Jurkat, Clone E6-1 (cell line): ENCODE results near the gene DSCAML1.

ENCODE experiments used
- DNase-seq: peaks from one replicate; pipeline ENCODE4 v3.0.0-alpha.2; 2011; ENCODE audit warnings: low read depth, low spot score
- H3K4me3 ChIP-seq: 2 replicates; pipeline ENCODE4 v1.5.1; 2011; ENCODE audit warnings: mild to moderate bottlenecking, low read length, control low read depth, moderate library complexity

Gene DSCAML1

GRCh38 chr11:117832511-117832910 lies 35.5 kb upstream of the DSCAML1 start:
- no peak for DNase-seq
- H3K4me3 ChIP-seq: no peak overlapping the region

DNA sequence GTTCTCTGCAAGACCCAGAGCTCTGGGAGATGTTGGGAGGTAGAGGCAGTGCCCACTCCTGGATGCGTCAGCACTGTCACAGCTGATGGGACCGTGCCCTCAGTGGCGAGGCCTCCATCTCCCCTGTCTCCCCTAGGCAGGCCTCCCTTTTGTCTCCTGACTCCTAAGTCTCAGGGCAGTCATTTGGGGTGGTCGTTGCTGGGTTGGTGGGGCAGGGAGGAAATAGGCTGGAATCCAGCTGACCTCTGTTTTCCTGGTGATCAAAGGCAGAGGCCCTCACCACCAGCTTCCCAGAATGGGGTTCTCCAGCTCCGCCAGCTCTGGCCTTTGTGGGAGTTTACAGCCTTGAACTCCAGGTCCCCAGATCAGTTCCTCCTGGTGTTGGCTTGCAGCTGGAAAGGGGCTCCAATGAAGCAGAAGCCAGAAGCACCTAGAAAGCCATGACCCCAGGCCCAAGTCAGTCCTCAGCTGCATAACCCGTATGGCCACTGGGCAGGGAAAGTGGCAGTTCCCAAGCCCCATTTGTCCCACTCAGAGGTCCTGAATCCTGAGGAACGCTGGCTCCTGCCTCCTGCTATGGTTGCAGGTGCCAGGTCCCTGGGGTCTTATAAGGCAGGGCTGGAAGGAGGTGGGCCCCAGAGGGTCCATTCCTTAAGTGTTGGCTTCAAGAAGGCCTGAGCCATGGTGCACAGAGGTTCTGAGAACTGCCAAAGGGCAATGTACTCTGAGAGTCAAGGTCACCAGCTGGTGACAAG lies 34.8 kb upstream of the DSCAML1 start:
- H3K4me3 ChIP-seq: no peak overlapping the region
- DNase-seq: no peak

DNA sequence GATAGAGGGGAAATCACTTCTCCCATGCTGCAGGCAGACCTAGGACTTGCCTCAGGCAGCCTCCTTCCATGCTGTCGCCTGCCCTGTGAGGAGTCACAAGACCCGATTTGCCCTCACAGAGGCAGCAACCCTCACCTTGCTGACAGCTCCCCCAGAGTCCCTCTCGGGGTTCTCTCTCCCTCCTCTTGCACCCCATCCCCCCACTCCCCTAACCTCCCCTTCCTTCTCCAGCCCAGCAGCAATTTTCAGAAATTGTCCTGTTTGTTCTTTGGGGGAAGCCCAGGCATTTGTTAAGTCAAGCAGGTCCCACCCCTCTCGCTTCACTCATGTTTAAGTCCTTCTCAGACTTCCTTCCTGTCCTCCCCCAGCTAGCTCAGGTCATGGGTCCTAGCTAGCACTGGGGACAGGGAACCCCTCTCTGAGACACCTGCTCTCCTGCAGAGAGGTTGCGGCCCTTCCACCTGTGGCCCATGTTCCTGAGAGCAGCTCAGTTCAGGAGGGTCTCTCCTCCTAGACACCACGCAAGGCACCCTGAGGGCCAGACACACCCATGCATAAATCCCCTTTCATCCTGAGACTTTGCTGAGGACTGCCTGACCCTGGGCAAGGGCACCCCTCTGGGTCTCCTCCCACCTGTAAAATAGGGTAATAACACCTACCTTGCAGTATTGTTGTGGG lies 33.8 kb upstream of the DSCAML1 start:
- DNase-seq: no peak
- H3K4me3 ChIP-seq: no peak overlapping the region

DNA sequence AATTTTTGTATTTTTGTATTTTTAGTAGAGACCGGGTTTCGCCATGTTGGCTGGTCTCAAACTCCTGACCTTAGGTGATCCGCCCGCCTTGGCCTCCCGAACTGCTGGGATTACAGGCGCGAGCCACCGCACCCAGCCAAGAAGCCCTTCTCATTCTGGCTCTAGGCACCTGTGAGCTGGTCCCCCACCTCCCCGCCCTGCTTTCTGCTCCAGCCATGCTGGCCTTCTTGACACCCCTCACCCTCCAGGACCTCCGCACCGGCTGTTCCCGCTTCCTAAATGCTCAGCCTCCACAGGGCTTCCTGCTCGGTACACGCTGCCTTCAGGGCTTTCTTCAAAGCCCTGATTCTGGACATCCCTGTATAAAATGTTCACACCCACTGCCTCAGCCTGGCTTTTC lies 33.1 kb upstream of the DSCAML1 start:
- DNase-seq: no peak

DNA sequence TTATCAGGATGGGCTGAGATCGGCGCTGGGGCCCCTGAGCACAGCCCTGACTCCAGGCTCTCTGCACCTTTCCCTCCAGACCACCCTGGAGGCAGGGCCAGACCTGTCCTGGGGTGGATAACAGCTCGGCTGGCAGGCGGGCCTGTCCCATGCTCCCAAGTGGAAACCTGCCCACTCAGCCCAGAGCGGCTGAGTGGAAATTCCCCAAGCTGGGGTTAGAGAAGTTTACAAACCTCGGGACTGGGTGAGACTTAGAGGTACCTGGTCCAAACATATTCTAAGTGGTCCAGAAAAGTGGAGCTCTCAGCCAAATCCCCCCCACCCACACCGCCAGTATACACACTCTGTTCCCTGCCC lies 32.3 kb upstream of the DSCAML1 start:
- DNase-seq: no peak
- H3K4me3 ChIP-seq: no peak overlapping the region

More for the DNA sequence above, 33.1 kb upstream of the DSCAML1 start:
- H3K4me3 ChIP-seq: no peak overlapping the region

- H3K4me3 ChIP-seq: peak overlapping the region; percentile 48
- DNase-seq: peak; percentile 92
Observed at GRCh38 chr11:117828611-117829368, 31.8 kb upstream of the DSCAML1 start.

- peak; percentile 71 for DNase-seq
- peak overlapping the region; percentile 48 for H3K4me3 ChIP-seq
Observed at GRCh38 chr11:117827521-117828511, 30.8 kb upstream of the DSCAML1 start.

DNA sequence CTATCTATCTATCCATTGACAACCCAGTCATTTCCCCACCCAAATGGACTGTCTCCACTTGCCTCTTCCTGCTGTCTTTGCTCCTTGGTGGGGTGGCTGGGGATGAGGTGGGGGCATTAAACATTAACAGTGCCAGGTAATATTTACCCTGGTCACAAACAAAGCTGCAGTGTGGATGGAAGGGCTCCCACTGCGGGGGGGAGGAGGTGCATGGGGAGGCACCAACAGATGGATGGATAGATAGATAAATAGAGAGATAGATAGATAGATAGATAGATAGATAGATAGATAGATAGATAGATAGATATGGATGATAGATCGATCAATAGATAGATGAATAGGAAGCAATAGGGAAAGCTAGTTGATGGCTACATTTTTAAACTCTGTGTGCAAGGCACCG lies 29.8 kb upstream of the DSCAML1 start:
- no peak for DNase-seq
- peak overlapping the region; percentile 11; the same call in 1 of the 2 replicates for H3K4me3 ChIP-seq

DNA sequence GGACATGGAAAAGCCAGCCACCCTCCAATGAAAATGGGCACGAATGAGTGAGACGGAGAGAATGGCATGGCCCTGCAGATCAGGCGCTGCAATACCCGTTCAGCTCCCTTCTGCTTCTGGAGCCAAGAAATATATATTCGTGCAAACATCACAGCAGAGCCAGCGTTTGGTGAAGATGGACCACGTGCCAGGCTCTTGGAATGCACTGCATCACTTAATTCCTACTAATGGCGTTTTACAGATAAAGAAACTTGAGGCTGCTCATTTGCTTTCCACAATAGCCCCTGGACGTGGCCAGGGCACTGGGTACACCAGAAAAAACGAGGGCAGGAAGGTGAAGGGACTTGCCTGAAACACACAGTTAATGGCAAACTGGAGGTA lies 29.2 kb upstream of the DSCAML1 start:
- DNase-seq: no peak
- peak overlapping the region; percentile 2; the same call in 1 of the 2 replicates for H3K4me3 ChIP-seq

GRCh38 chr11:117825538-117826189 lies 28.6 kb upstream of the DSCAML1 start:
- H3K4me3 ChIP-seq: no peak overlapping the region; the same call in 1 of the 2 replicates
- DNase-seq: no peak

DNA sequence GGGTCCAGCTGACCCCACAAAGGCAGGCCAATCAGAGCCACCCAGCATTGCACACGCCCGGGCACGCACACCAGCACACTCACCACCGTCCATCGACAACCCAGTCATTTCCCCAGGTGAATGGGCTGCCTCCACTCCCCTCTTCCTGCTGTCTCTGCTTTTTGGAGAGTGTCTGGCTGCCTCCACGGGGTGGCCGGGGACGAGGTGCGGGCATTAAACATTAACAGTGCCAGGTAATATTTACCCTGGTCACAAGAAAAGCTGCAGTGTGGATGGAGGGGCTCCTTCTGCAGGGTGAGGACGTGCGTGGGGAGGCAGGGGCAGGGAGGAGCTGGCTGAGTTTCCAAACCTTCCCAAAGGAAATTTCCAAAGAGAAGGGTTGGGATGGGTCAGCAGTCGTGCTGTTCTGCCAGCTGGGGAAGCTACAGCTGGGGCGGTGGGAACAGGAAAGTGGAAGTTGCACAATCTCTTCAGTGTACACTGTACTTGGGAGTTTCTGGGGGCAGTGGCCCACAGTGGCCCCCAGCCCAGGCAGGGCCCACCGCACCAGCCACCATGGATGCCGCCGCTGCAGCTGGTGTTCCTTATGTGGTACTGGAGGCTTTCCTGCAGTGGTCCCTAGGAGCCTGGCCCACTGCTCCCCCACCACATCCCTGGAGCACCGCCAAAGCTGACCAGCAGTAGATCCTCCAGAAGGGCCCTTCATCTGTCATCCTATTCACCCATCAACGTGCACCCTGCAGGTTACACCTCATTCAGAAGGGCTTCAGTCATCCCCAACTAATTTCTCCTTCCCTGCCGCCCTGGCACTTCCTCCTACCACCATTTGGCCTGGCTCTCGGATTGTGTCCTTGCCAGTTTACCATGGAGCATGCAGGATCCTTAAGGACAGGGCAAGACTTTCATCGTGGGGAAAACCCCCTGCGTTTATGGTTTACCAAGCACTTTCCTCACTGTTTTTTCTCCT lies 27.8 kb upstream of the DSCAML1 start, which contains the start of gene FXYD2:
Gene FXYD2 (minus strand): TSS at position 174 of the 967 bp plus-strand sequence. CDS start 66 bp downstream, at position 108.
- no peak for DNase-seq
- peak within 1 kb of the TSS; percentile 43 for H3K4me3 ChIP-seq

DNA sequence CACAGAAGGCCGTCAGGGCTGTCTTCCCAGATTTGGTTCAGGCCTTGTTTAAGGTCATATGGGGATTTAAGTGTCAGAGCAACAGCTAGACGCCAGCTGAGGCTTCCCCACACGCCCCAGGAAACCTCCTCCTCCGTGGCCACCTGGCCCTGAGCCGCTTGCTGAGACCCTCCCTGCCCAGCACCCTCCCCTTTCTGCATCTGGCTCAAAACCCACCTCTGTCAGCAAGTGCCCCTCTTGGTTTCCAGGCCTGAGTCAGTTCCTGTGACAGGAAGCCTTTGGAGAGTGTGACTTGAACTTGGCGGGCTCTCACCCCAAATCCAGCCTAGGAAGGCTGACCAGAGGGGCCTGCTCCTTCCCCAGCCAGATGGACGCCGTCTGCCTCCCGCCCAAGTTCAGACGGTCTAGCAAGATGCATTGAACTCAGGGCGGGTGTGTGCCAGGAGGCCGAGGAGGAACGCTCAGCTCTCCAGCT lies 27.0 kb upstream of the DSCAML1 start:
- peak overlapping the region; percentile 43 for H3K4me3 ChIP-seq
- peak; percentile 78 for DNase-seq

GRCh38 chr11:117823294-117823945 lies 26.4 kb upstream of the DSCAML1 start:
- H3K4me3 ChIP-seq: peak overlapping the region; percentile 43
- peak; percentile 89 for DNase-seq

DNA sequence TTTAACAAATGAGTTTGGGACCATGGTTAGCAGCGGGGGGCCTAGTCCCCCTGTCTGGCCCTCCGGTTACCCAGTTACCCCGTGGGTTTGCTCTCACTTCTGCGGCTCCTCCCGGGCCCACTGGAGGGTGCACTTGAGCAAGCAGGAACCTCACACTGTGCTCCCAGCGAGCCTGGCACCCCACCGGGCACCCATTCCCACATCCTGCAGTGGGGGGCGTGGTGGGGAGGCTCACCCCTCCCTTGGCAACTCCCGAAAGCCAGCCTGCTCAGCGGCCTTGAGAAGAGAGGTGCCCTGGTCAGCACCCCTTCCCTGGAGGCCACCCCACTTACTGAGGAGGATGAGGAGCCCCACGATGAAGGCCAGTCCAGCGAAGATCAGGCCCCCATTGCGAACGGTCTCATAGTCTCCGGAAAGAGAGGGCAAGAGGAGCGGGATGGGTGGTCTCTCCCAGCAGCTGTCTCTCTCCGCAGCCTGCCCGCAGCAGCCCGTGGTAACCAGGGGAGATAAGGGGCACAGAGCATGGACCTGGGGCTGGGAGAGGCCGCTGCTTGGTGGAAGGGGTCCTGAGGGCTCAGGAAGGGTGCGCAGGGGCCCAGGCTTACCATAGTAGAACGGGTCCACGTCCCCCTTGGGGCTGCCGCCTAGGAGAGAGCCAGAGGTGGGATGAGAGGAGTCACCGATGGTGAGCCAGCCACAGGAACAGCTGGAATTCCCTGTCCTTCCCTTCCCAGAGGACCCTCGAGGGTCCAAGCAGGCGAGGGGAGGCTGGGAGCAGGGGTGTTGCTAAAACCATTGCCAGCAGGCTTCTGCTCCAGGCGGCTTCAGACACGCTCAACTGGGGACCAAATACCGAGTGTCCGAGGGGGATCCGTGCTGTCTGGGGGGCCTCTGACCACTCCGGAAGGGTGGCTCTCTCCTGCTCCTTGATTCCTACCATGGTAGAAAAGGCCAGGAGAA lies 25.3 kb upstream of the DSCAML1 start:
- peak overlapping the region; percentile 43 for H3K4me3 ChIP-seq
- DNase-seq: no peak

DNA sequence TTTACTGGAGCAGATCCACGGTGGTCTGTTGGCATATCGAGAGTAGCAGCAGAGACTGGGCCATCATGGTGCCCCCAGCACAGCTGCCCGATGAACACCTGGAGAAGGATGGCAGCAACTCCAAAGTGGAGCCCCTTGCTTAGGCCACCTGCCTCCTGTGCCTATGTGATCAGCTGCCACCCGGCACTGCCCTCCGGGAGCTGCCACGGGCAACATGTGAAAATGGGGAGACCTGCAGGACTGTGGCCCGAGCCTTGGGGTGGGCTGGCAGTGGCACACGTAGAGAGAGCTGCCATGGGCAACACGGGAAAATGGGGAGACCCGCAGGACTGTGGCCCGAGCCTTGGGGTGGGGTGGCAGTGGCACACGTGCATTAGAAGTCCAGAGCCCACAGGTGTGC lies 24.4 kb upstream of the DSCAML1 start:
- H3K4me3 ChIP-seq: no peak overlapping the region
- DNase-seq: no peak
